GM10266 (cell line): ENCODE measurements around the gene TDP2.
A peak's percentile ranks its signal among the peaks of the same experiment; 100 is the strongest.

Experiments used
- DNase-seq: peaks from one replicate; pipeline ENCODE4 v3.0.0; 2012; ENCODE audit errors: extremely low spot score
- TF ChIP-seq, protein P1 (sequence below): IDR thresholded peaks from 2 replicates; pipeline ENCODE4 v1.5.1; 2012; ENCODE audit warnings: mild to moderate bottlenecking, low read depth; ENCODE audit not compliant: control insufficient read depth, insufficient read depth; ENCODE audit errors: missing control alignments

TDP2 gene, protein sequence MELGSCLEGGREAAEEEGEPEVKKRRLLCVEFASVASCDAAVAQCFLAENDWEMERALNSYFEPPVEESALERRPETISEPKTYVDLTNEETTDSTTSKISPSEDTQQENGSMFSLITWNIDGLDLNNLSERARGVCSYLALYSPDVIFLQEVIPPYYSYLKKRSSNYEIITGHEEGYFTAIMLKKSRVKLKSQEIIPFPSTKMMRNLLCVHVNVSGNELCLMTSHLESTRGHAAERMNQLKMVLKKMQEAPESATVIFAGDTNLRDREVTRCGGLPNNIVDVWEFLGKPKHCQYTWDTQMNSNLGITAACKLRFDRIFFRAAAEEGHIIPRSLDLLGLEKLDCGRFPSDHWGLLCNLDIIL

GRCh38 chr6:24666641-24667377, at the start of gene TDP2, which contains the start of gene ACOT13:
Gene TDP2 (minus strand): TSS chr6:24666899. CDS start chr6:24666862, 37 bp downstream.
Gene ACOT13 (plus strand): TSS chr6:24667077. CDS start chr6:24667264, 187 bp downstream.
- peak; percentile 90 for DNase-seq
- TF ChIP-seq, protein P1, sequence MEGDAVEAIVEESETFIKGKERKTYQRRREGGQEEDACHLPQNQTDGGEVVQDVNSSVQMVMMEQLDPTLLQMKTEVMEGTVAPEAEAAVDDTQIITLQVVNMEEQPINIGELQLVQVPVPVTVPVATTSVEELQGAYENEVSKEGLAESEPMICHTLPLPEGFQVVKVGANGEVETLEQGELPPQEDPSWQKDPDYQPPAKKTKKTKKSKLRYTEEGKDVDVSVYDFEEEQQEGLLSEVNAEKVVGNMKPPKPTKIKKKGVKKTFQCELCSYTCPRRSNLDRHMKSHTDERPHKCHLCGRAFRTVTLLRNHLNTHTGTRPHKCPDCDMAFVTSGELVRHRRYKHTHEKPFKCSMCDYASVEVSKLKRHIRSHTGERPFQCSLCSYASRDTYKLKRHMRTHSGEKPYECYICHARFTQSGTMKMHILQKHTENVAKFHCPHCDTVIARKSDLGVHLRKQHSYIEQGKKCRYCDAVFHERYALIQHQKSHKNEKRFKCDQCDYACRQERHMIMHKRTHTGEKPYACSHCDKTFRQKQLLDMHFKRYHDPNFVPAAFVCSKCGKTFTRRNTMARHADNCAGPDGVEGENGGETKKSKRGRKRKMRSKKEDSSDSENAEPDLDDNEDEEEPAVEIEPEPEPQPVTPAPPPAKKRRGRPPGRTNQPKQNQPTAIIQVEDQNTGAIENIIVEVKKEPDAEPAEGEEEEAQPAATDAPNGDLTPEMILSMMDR, result peak; percentile 36

DNA sequence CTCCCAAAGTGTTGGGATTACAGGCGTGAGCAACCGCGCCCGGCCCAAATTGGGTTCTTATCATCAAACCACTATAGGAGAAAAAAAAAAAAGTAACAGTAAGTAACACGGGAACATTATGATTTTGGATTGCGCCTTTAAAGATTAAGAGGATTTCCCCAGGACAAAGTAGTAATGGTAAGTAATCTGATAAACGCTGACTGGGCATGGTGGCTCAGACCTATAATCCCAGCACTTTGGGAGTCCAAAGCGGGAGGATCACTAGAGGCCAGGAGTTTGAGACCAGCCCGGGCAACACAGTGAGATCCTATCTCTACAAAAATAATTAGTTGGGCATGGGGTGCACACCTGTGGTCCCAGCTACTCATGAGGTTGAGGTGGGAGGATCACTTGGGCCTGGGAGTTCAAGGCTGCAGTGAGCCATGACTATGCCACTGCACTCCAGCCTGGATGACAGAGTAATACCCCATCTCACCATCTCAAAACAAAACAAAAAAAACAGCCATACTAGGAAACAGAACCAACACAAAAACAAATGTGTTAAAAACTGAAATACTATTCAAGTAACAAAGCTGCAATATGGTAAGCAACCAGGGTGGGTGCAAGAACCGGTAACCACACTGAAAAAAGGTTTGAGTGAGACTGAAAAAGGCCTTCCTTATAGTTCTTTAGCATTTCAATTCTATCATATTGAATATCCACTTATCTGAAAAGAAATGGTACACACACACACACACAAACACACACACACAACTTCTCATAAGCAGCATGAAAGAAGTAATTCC, 44.0 kb upstream of the TDP2 start:
- TF ChIP-seq, protein P1, result no peak
- no peak for DNase-seq

DNA sequence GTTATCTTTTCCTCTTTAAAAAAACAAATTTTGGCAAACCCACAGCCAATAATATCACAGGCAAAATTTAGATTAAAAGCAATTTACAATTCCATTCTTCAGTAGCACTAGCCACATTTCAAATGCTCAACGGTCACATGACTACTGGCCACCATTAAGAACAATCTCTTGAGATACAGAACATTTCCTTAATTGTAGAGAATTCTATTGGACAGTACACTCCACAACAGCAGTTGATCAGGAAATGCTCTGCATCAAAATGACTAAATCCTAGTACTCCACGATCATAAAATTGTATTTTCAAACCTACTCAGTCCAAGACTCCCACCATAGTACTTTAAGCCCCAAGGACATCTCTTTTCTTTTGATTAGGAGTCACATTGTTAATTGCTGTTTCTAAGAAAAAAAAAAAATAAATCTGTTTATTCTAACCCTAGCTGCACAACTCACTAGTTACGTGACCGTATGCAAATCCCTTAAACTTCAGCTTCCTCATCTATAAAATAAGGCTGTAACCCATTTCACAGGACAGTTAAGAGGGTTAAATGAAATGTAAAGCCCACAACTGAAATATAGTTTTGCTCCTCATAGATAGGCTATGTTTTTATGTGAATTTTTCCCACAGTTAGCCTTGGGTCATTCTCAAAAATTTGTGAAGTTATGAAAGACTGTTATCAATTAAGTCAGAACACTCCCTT, 42.5 kb upstream of the TDP2 start:
- no peak for DNase-seq
- TF ChIP-seq, protein P1, result no peak

GRCh38 chr6:24708612-24709011, 41.9 kb upstream of the TDP2 start:
- DNase-seq, result no peak
- TF ChIP-seq, protein P1, result no peak

GRCh38 chr6:24704468-24704867, 37.8 kb upstream of the TDP2 start:
- no peak for DNase-seq
- TF ChIP-seq, protein P1, result no peak

DNA sequence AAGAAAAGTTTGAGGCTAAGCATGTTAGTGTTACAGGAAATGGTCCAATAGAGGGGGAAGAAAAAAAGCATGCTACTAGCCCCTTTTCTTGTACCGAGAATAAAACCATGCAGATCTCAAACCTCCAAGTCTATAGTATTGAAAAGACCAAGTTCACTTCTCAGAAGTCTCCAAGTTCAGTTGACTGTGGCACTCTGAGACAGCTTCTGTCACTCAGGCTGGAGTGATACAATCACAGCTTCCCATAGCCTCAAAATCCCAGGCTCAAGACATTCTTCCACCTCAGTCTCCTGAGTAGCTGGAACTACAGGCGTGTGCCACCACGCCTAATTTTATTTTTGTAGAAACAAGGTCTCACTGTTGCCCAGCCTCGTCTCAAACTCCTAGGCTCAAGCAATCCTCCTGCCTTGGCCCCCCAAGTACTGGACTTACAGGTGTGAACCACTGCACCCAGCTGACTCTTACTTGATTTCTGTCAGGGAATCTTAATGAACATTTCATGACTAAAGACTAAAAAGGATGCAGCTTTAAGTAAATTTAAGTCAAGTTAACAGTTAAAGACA, 36.1 kb upstream of the TDP2 start:
- TF ChIP-seq, protein P1, result no peak
- DNase-seq, result no peak
